GM08714 (cell line): ENCODE results near the gene GHDC.
"Not testable (repeated sequence)": the region's sequence is repeated elsewhere in the genome, so short reads cannot be mapped to it uniquely, and the experiment has no call there.

Experiments used
- H3K4me3 ChIP-seq: fragments of 200-500 bp; sonication (Bioruptor generic); 2 replicates; pipeline ENCODE4 v1.5.1; 2014; ENCODE audit warnings: mild to moderate bottlenecking, low read length, inconsistent platforms
- ZNF274 ChIP-seq: IDR thresholded peaks from 2 replicates; pipeline ENCODE4 v1.6.1; 2012; ENCODE audit warnings: mild to moderate bottlenecking, low read depth, low read length

The GHDC gene

DNA sequence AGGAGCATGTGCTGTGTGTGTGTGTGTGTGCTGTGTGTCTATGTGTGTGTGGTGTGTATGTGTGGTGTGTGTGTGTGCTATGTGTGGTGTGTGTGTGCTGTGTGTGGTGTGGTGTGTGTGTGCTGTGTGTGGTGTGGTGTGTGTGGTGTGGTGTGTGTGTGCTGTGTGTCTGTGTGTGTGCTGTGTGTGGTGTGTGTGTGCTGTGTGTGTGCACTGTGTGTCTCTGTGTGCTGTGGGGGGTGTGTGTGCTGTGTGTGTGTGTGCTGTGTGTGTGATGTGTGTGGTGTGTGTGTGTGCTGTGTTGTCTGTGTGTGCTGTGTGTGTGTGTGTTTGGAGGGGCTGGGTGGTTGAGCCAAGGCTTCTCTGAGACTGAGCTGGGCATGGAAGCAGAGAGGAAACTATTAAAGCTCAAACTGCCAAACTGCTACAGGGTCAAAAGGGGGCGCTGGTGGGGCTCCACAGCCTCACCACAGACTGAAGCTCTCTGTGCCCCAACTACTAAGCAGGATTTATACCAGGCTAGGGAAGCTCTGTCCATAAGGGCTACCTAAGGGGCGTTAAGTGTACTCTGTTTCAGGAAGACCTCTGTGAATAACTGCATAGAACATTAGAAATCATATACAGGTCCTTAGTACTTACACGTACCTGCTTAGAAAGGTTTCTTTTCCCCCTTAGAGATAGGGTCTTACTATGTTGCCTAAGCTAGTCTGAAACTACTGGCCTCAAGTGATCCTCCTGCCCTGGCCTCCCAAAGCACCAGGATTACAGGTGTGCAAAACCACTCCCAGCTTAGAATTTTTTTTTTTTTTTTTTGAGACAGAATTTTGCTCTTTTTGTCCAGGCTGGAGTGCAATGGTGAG, 27.8 kb upstream of the GHDC start:
- no peak for TF ChIP-seq ZNF274
- H3K4me3 ChIP-seq = no peak overlapping the region

DNA sequence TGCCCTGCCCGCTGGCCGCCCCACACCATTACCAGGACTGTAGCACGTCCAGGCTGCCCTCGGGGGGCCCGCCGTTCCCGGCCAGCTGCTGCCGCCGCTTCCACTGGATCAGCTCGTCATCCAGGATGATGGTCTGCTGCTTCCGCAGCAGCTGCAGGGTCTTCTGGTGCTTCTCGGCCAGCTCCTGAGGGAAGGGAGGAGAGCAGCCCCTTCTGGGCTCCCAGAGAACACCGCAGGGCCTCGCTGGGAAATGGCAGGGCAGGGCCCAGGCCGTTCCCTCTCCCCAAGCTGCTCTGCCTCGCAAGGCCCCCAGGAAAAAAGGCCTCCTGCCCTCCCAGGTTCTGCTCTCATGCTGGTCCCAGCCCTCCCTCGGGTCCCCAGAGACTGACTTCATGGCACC, 25.0 kb upstream of the GHDC start:
- not testable (repeated sequence) for H3K4me3 ChIP-seq

DNA sequence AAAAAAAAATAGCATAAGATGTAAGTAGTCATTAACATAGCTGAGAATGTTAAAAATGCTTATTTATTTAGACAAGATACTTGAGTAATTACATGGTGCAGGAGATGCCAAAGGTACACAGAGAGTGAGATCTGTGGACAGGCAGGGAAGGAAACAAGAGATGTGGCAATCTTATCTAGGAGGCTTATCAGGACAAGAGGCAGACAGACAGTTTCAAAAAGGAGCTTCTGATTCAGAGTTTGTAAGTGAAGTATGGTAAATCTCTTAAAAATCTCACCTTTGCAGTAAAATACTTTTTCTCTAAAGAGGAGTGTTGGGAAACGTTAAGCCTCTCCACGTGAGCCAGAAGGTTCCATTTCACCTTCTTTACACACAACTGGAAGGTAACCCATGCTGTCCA, 19.9 kb upstream of the GHDC start:
- H3K4me3 ChIP-seq = no peak overlapping the region
- no peak for TF ChIP-seq ZNF274

DNA sequence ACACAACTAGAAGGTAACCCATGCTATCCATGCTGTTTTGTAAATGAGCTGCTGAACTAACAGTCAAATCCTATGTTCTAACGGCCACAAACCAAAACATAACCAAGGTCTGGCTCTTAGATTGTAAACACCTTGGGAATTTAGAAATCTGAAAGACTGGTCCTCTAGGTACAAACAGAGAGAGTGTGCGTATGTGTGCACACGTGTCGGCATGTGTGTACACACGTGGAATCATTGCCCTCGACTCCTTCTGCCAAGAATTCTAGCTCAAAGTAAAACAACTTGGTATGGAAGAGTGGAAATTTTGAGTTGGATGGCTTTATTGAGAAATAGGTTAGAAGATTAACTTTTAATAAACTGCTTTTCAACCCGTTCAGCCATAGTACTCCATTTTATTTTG, 18.1 kb upstream of the GHDC start:
- TF ChIP-seq ZNF274 = no peak
- no peak overlapping the region for H3K4me3 ChIP-seq

DNA sequence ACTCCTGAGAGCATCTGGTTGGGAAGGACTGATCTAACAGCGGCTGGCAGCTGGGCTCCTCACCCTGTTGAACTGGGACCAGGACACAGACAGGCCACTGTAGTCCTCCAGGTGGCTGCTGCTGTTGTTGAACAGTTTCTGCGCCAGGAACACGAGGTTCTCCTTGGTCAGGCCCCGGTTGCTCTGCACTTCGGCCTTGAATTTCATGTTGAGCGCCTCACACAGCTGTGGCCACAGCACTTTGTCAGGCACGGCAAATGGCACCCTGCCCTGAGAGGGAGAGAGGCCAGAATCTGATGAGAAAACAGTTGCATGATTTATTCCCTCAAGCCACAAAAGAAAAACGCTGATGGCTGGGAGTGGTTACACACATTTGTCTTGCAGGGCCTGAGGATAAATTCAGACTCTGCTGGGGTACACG, 17.6 kb upstream of the GHDC start:
- H3K4me3 ChIP-seq = not testable (repeated sequence)

DNA sequence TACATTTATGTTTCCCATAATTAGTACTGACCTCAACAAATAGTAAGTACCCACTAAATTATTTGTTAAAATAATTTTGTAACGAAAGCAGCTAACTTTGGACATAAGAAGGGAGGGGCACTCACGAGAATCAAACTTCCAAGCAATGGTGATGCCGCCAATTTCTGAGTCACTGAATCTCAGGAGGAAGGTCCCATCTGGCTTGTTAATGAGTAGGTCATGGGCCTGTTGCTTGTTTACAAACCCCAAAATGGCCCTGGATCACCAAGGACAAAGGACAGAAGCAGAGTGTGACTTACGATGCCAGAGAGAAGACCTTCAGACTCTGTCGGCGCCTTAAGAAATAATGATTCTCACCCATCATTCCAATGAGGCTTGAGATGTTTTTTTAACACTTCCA, 15.8 kb upstream of the GHDC start:
- no peak overlapping the region for H3K4me3 ChIP-seq
- no peak for TF ChIP-seq ZNF274

DNA sequence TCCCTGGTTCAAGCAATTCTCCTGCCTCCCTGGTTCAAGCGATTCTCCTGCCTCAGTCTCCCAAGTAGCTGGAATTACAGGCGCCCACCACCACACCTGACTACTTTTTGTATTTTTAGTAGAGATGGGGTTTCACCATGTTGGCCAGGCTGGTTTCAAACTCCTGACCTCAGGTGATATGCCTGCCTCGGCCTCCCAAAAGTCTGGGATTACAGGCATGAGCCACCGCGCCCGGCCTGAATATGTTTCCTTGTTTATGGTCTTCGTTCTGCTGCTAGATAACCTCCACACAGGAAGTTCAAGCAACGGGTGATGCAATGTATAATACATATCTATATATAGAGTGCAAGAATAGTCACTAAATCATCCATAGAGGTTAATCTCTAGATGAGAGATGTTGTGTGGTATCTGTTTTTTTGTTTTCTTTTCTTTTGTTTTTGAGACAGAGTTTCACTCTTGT, 11.9 kb upstream of the GHDC start:
- H3K4me3 ChIP-seq = not testable (repeated sequence)

DNA sequence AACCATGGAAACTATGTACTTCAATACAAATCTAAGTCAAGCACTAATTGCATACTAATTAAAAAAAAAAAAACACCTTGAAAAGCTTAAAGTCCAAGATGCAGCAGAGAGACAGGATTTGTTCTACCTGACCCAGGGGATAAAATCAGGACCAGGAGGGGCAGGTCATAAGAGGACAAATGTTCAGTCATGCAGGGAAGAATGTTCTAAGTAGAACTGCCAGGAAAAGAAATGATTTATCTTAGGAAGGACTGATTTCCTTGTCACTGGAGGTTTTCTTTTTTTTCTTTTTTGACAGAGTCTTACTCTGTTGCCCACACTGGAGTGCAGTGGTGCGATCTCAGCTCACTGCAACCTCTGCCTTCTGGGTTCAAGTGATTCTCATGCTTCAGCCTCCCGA, 9.1 kb upstream of the GHDC start:
- H3K4me3 ChIP-seq = no peak overlapping the region
- no peak for TF ChIP-seq ZNF274

DNA sequence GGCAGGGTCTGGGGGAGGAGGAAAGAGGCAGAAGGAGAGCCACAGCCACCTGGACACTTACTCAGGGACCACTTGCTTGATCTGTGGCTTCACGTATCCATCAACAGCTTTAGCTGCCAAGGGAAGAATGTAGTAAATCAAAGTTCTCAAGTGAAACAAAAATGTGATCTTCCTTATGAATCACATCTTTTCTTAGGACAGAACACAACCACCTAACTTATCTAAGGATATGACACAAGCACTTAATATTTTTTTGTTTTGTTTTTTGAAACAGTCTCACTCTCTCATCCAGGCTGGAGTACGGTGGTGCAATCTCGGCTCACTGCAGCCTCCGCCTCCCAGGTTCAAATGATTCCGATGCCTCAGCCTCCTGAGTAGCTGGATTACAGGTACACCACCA, 8.4 kb upstream of the GHDC start:
- no peak for TF ChIP-seq ZNF274
- no peak overlapping the region for H3K4me3 ChIP-seq

DNA sequence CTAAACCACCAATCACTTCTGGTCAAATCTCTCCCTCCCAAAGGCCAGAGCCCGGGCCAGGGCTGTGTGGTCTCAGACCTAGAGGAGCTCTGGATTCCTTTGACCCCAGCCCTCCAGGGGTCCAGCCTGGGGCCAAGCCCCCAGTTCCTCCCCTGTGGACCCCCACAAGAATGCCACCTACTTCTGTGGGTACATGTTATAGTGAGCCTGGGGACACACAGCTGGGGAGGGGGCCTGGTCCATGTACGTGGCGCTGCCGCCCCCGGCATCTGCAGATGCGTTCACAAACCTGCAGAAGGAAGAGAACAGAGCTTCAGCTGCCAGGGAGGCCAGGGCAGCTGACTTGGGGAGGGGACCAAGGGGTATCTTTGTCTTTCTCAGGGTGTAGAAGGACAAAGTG, 7.9 kb upstream of the GHDC start:
- TF ChIP-seq ZNF274 = no peak
- H3K4me3 ChIP-seq = no peak overlapping the region

DNA sequence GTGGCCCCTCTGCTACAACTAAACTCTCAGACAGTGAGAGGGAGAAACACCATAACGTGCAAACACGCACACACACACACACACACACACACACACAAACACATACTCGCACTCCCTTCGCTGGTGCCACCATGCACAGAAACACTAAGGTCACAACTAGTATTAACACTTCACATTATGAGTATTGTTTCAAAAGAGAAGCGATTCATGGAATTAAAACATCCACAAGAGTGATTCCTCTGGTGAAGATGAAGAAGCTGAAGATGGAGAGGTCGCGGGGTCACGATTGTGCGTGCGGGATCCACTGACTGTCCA, 7.1 kb upstream of the GHDC start:
- no peak overlapping the region for H3K4me3 ChIP-seq
- TF ChIP-seq ZNF274 = no peak

DNA sequence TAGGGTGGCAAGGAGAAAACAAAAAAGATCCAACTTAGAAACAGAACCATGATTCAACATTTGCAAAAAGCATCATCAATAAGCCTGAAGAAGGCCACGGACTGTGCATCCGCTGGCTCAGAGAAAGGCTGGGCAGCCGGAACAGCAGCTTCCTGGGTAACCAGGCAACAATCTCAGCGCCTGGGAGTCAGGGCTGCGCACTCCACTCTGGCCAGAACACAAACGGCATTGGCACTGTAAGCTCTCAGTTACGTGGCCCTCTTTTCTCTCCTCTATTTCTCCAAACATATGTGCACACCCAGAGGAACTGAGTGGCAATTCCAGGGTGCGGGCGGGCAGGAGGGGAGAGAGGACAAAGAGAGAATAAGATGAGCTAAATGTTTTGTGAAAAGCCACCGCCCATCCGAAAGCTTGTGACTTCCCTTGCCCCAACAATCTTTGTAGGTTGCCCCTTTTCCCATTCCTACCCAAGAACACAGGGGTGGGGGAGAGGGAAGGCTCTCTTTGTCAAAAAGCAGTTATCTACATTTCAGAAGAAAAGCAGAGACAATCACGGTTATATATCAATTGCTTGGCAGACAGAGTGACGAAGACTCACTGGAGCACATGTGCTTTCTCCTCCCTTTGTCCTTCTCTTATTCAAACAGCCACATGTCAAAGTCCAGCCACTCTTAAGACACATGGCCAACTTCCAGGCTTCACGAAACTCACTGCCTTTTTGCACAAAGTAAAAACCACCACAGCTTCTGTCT, 6.6 kb upstream of the GHDC start:
- no peak for TF ChIP-seq ZNF274
- H3K4me3 ChIP-seq = no peak overlapping the region

DNA sequence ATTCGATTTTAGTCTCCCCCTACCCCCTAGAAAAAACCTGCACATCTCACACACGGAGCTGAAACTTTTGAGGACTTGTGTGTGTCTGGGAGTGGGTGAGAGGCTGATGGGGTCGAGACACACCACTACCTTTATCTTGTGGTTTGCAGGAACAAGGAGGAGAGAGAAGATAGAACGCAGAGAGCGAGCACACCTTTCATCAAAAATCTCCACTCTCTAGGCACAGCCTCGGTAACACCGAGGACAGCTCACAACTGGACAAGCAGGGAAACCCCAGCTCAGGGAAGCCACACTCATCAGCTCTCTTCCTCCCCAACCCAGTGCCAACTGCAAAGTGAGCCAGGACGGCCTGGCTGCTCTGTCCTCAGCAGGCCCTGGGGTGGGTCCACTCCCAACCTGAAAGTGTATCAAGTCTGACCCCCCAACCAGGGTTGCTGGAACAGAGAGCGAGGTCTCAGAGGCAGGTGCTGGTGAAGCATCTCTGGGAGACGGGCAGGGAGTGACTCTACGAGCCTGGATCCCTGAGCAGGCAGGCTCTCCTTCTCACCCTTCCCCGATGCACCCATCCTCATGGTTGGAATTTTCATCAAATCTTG, 5.2 kb upstream of the GHDC start:
- H3K4me3 ChIP-seq = no peak overlapping the region
- TF ChIP-seq ZNF274 = no peak

DNA sequence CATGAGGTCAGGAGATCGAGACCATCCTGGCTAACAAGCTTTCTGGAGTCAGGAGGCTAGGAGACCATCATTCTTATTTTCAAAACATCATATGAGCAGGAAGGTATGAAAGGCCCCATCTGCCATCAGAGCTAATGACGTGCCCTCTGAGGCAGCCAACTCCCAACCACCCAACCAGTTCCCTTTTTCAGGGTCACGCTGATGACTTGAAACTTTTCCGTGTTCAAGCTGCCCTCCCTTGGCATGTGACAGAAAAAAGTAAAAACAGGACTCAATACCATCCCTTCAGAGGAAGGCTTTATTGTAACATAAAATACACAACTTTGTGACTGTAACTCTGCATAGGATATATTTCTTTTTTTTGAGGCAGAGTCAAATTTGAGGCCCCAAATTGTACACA, 4.6 kb upstream of the GHDC start:
- TF ChIP-seq ZNF274 = no peak
- no peak overlapping the region for H3K4me3 ChIP-seq

DNA sequence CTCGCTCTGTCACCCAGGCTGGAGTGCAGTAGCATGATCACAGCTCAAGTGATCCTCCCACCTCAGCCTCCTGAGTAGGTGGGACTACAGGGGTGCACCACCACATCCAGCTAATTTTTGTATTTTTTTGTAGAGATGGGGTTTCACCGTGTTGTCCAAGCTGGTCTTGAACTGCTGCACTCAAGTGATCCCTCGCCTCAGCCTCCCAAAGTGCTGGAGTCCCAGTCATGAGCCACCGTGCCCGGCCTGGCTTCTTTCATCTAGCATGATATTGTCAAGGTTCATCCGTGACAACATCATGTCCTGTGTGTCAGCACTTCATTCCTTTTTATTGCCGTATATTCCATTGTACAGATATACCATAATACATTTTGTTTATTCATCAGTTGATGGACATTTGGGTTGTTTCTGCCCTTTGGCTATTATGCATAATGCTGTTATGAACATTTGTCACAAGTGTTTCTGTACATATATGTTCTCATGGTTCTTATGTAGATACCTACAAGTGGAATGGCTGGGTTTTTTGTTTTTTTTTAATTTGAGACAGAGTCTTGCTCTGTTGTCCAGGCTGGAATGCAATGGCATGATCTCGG, 3.4 kb upstream of the GHDC start:
- no peak overlapping the region for H3K4me3 ChIP-seq
- TF ChIP-seq ZNF274 = no peak
